OCI-LY1 (cell line): ENCODE results near the gene LEF1.

ENCODE experiments used
- EZH2 ChIP-seq: fragments of 200-600 bp; sonication (generic), shearing (Covaris generic); IDR thresholded peaks from 2 replicates; pipeline ENCODE4 v1.8.0; 2017; ENCODE audit warnings: borderline replicate concordance, mixed run types, mild to moderate bottlenecking, antibody characterized with exemption, low read length, moderate library complexity, mixed read lengths
- TF ChIP-seq, protein P1 (sequence below): fragments of 200-600 bp; sonication (generic), shearing (Covaris generic); IDR thresholded peaks from 2 replicates; pipeline ENCODE4 v1.5.1; 2017; ENCODE audit warnings: mild to moderate bottlenecking, antibody characterized with exemption, low read length, moderate library complexity, mixed read lengths

DNA sequence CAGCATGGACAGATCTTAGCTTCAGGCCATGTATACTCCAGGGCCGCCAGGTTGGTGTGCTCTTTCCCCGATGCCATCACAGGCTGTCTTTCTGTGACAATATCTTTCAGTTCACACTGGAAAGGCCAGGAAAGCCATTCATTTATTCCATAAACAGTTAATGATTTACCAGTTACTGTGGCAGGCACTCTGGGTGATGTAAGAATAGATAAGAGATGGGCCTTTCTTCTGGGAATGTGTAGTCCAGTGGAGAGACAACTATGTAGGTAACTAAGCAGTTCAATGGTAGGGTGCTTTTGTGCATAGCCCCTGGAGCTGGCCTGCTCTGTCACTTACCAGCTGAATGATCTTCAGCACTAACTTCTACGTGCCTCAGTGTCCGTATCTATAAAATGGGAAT is 46.3 kb upstream of the LEF1 start:
- TF ChIP-seq, protein P1, sequence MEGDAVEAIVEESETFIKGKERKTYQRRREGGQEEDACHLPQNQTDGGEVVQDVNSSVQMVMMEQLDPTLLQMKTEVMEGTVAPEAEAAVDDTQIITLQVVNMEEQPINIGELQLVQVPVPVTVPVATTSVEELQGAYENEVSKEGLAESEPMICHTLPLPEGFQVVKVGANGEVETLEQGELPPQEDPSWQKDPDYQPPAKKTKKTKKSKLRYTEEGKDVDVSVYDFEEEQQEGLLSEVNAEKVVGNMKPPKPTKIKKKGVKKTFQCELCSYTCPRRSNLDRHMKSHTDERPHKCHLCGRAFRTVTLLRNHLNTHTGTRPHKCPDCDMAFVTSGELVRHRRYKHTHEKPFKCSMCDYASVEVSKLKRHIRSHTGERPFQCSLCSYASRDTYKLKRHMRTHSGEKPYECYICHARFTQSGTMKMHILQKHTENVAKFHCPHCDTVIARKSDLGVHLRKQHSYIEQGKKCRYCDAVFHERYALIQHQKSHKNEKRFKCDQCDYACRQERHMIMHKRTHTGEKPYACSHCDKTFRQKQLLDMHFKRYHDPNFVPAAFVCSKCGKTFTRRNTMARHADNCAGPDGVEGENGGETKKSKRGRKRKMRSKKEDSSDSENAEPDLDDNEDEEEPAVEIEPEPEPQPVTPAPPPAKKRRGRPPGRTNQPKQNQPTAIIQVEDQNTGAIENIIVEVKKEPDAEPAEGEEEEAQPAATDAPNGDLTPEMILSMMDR, result no peak
- TF ChIP-seq EZH2, result no peak
